Stimulated activated CD4-positive, alpha-beta T cell treated with anti-CD3 and anti-CD28 coated beads, Interleukin-1b, Interleukin-23, amount 100 ng/mL, for 48 hours (primary cell): Measurements from ENCODE around the gene COA1.
"Not testable (repeated sequence)": the region's sequence is repeated elsewhere in the genome, so short reads cannot be mapped to it uniquely, and the experiment has no call there.

Source experiments
- DNase-seq: peaks from one replicate; pipeline ENCODE4 v3.0.0-alpha.2; 2020

The COA1 gene

DNA sequence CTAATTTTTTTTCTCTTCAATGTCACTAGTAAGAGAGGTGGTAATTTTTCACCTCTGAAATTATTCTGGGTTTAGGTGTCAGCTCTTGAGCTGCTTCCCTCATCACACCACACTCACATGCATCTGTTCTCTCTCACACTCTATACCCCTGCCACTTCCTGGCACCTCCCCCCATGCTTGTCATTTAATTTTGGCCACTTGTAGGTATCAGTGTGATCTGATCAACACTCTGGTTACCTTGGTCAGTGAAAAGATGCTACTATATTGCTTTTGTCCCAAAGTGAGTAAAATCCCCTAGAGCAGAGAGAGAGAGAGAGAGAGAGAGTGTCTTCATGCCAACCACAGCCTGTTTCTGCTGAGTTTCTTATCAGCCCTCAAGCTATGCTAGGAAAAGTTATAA lies 103.9 kb downstream of the COA1 start:
- DNase-seq, result peak; percentile 24

DNA sequence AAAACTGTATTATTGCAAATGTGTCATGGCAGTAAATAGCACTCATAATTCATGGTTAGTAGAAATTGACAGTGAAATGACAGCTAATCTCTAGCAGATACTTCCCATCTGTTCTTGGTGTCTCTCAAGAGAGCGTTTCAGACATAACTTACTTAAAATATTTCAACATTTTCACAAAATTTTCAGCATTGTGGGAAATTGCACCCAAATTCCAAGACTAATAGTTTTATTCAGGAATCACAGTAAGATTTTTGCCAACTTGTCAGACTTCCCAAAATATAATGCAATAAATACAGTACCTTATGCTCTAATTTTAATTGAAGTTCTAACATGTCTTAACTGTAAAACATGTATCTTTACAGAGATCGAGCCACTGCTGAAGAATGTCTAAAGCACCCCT lies 105.2 kb downstream of the COA1 start:
- DNase-seq, result no peak

DNA sequence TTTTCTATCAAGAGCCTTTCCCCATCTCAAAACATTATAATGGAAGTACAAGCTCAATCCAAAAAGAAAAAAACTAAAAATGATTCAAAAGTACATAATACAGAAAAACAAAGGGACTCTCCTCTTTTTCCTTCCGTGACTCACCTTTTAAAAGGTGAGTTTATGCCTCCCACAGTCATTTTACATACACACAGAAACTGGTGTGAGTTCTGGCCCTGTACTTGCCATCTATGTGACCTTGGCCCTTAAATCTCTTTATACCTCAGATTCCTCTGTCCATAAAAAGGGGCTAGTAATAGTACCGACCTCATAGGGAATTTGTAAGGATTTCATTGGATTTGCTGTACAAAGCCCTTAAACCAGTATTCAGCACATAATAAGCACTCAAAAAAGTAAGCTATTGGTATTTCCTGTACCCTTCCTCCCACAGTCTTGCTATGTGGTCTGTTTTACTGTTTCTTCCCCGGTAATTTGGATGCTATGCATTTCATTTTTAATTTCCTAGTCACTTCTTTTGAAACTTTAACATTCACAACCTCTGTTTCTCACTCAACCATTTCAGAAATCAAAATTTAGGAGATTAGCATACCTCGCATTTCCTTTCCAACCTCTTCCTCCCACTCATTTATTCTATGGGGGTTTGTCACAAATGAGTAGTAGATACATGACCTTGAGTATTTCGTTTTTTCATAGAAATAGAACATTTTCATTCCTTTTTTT lies 107.4 kb downstream of the COA1 start:
- no peak for DNase-seq

DNA sequence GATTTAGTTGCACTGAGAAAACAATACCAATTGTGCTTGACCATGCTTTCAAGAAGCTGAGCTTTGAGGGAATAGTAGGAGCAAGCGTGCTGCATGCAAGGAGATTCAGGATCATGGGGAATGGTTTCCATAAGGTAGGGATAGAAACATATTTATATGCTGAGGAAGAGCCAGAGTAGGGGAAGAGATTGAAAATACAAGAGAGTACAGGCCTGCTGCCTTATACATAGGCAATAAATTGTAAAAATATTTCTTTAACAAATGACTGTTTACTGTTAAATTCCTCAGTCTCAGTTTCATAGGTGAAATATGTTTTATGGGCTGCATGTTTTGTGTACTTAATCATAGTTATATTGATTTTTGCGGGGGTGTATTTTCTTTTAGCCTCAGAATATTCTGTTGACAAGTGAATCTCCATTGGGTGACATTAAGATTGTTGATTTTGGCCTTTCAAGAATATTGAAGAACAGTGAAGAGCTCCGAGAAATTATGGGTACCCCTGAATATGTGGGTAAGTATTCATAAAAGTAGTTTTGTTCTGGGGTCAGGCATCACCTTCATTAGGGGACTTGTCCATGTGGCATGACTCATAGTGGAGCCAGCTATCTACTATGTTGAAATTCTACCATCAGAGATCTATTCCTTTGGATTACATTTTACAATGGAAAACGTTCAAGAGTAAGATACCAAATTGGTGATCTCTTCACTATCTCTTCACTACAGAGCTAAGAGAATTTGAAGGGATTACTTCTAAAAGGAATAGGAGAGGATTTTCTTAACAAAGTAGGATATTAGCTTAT lies 109.9 kb downstream of the COA1 start:
- DNase-seq, result no peak

DNA sequence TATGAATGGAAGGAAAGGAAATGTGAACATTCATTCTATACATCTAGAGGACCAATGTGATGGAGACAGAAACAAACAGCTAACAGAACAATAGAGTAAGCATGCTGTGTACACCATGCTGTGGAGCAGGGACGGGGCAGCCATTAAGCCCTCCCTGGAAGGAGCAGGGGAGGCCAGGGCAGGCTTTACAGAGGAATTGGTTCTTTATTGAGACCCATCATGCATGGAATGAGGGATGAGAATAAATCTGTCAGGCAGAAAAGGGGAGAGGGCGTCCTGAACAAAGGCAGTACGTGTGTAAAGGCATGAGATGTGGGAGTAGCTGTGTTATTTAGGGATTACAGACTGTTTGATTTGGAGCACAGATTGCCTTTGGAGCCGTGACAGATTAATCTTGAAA lies 111.2 kb downstream of the COA1 start:
- DNase-seq, result no peak

DNA sequence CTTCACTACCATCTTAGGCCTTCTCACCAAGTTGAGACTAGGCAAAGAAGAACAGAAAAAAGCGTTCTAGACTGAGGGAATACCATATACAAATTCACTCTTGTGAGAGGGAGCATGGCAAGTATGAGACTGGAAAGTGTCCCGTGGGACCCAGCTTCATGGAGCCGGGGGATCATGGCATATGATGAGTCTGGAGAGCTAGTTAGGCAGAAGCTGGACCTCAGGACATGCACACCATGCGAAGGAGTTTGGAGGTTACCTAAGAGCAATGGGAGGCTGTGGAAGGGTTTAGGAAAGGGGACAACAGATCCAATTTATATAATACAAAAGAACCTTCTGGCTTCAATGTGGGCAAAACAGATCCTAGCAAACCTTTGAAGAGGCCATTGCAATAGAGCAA lies 112.3 kb downstream of the COA1 start:
- no peak for DNase-seq

DNA sequence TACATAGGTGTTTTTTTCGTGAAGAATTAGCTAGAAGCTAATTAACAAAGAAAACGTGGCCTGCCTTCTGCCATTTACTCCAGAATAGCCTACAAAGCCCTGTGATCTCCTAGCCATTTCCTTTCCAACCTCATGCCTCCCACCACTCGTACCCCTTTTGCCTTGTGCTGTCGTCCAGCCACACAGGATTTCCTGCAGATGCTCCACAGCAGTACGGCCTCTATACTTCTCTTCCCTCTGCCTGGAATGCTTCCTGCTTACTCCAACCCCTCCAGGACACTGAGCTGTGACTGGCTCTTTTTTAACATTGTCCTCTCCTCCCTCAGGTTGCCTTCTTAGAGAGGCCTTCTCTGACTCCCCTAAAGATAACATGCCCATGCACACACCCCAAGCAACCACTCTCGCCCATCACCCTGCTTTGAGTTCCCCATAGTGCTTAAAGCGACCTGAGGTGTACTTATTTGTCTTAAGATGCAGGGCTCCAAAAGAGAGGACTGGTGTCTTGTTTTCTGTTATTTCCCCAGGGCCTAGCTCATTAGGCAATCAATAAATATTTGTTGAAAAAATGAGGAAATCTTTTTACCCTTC lies 113.7 kb downstream of the COA1 start:
- no peak for DNase-seq

DNA sequence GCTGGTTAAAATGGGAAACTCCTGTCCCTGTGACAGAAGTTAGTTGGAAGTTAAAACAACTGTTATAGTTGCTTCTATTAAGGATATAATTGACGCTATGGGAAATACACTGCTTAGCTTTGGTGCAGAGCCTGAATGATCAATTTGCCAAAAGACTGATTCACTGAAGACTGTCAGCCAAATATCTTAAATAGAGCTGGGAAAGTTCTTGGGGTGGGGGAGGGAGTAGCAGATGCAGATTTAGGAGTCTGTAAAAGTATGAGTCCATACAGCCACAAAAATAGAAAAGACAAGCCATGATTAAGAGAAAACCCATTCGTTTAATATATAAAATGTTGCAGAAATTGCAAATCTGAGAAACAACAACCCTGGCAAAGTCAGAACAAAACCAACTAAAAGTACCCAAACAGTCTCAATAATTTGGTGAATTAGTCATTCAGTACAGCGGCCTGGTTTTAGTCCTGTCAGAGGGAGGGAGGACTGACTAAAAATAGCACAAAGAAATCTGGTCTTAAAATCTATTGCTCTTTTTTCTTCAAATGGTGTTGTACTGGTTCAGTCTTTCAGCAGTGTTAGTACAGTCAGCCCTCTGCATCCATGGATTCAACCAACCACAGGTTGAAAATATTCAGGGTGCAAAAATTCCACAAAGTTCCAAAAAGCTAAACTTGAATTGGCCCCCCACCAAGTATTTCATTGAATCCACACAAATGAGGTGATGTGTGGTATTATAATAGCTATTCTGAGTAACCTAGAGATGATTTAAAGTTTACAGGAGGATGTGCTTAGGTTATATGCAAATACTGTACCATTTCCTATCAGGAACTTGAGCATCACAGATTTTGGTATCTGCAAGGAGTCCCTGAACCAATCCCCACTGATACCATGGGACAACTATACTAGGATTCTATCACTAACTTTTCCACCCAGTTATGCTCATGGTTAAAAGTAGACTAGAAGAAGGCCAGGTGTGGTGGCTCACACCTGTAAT lies 116.4 kb downstream of the COA1 start:
- DNase-seq, result no peak

DNA sequence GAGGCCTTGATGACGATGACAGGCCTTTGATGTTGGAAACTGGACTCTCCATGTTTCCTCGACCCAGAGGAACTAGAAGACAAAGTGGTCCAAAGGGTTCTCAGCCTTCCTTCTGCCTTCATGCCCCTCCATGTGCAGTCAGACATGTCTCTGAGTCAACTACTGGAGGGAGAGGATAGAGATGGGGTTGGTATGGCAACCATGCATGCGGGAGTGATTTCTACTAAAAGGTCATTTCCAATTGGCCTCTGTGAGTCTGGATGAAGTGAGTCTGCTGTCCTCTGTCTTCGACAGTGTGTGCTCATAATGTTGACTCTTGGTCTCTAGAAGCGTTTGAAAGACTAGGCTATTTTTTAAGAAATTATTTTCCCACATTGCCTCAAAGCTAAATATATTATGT lies 117.2 kb downstream of the COA1 start:
- no peak for DNase-seq

DNA sequence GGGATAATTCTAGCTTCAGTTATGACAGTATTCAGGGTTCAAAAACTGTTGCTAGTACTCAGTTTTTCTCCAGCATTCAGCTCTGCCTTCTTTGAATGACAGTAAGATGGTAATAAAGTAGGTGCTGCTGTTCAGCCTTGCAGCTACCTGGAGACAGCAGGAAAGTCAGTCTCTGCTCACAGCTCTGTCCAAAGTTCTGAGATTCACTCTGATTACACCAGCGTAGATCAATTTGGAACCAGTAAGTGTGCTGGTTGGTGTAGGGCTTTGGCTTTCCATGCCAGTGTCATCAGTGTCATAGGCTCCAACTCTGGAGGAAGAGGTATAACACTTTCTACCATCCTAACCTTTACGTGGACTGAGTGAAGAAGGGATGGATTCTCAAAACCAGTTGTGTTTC lies 120.2 kb downstream of the COA1 start:
- no peak for DNase-seq

DNA sequence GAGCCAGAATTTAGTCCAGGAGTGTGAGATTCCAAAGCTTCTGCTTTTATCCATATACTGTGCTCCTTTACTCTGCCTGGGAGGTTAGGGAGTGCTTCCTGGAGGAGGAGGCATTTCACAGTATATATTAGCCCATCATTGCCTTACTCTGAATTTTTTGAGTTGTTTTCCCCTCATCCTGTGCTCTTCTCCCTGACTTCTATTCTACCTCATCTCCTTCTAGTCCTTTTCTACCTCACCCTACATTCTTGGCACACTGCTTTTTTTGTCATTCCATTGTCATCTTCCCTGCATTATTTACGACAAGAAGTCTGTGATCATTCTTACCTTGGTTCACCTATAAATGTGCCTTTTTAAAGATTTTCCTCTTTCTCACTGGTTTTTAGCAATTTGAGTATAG lies 125.1 kb downstream of the COA1 start:
- no peak for DNase-seq

DNA sequence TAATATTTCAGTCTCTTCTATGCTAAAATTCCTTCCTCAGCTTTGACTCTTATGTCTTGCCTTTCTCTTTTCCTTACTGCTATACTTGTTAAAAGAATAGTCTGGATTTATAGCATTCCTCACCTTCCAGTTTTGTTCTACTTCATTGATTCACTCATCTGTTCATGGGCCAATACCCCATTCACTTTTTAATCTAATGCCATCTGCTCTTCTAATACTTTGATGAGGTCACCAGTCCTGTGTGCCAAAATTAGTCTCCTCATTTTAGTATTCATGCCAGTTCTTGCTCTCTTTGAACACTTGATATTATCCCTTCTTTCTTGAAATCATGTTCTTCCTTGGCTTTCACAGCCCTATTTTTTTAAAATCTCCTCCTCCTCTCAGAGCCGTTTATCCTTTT lies 127.1 kb downstream of the COA1 start:
- no peak for DNase-seq

DNA sequence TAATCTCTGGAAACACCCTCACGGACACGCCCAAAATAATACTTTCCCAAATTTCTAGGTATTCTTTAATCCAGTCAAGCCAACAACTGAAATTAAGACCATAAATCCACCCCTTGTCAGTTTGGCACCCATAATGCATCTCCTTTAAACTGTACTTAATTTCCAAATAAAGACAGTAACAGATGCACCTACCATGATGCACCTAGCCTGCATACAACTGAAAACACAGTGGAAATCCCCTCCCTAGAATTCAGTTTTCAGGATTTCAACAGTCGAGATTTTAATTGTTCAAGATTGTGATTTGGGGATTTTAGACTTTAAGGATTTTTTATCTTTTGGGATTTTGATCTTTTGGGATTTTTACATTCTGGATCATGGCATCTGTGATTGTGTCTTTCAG lies 129.3 kb downstream of the COA1 start:
- no peak for DNase-seq

DNA sequence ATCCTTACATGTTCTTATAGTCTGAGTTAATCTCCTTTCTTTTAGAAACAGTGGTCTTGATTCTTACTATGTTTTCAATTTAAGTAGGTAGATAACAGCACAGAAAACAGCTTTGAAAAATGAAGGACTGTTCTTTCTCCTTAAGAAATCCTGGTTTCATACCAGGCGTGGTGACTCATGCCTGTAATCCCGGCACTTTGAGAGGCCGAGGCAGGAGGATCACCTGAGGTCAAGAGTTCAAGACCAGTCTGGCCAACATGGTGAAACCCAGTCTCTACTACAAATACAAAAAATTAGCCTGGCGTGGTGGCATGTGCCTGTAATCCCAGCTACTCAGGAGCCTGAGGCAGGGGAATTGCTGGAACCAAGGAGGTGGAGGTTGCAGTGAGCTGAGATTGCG lies 132.9 kb downstream of the COA1 start:
- not testable (repeated sequence) for DNase-seq

DNA sequence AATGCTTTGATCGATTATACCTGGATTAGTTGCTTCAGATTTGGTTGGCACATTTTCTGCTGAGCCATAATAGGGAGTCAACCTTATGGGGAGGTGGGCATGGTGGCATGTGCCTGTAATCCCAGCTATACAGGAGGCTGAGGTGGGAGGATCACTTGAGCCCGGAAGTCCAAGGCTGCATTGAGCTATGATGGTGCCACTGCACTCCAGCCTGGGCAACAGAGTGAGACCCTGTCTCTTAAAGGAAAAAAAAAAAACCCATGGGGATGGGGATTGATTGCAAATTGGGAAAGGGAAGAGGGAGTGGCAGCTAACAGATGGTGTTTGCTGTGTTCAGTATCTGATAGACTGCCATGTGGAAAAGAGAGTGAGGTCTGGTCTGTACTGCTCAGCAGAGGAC lies 135.3 kb downstream of the COA1 start:
- DNase-seq, result no peak

DNA sequence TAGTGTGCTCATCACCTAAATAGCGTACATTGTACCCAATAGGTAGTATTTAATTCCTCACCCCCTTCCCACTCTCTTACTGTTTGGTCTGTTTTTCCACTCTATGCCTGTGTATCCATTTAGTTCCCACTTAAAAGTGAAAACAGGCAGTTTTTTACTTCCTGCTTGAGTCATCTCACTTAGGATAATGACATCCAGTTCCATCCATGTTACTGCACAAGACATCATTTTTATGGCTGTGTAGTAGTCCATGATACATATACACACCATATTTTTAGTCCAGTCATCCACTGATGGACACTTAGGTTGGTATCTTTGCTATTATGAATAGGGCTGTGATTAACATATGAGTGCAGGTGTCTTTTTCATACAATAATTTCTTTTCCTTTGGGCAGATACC lies 136.3 kb downstream of the COA1 start:
- no peak for DNase-seq

DNA sequence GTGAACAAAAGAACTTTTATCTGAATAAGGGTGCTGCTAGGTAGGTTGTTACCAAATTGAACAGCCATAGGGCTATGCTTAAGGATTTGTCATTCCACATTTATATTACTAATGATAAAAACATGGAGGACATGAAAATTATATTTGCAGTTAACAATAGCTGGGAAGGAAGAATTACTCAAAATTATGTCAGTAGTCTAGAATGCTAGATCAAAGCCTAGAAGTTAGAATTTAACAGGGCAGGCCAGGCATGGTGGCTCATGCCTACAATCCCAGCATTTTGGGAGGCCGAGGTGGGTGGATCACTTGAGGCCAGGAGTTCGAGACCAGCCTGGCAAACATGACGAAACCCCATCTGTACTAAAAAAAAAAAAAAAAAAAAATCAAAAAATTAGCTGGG lies 137.0 kb downstream of the COA1 start:
- DNase-seq, result no peak

DNA sequence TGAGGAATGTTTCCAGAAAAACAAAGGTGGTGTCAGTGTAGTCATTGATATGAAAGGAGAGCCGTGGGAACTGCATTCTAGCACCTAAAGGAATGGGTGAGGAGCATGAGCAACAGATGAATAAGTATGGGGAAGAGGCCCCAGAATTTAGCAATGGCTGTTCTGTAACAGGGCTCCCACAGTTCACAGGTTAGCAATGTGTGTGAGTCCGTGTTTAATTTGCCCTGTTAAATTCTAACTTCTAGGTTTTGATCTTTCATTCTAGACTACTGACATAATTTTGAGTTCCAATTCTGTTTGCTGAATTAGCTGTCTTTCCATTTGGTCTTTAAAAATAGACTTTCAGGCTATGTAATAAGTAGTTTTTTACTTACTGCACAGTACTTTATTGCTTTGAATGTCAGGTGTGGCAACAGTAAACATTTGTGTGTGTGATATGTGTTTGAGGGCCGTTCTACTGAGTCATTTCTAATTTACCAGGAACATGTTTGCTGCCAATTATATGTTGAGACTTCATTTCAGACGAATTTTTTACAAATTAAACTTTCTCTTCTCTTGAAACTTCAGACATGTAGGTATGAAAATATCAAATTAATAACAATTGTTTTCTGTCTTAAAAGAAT lies 137.7 kb downstream of the COA1 start:
- DNase-seq, result no peak

DNA sequence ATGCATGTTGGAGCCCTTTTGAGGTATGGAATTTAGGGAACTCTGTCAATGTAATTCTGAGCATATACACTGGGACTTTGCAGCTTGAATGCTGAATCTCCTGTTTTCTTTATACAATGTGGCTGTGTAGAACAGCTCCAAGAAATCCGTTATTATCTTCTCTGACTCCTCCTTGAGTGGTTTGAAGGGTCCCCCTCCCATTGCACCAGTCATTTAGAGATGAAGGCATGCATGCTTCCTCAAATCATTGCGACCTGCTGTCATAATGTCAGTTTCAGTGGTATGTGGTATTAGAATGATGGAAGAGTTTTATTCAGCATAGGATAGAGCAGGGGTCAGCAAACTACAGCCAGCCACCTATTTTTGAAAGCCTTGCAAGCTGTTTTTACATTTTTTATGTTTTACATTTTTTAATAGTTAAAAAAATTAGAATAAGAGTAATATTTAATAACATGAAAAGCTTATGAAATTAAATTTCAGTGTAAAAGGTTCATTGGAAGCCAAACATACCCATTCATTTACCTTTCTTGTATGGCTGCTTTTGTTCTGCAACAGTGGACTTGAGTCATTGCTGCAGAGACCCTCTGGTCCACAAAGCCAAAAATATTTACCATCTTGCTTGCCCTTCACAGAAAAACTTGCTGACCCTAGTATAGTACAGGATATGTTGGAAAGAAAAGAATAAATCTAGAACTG lies 138.3 kb downstream of the COA1 start:
- peak; percentile 62 for DNase-seq

DNA sequence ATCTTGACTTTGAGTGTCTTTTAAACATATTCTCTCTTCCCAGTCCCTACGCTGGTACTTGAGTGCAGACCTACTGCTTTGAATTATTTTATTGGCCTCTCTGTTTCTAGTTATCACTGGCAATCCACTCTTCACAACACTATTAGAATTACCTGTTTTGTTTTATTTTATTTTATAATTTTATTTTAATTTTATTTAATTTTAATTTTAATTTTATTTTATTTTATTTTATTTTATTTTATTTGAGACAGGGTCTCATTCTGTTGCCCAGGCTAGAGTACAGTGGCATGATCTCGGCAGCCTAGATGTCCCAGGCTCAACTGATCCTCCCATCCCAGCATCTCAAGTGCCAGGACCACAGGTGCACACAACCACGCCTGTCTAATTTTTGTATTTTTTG lies 139.6 kb downstream of the COA1 start:
- no peak for DNase-seq
